ENCODE measurements around the gene ABCF2.

The ABCF2 gene

DNA sequence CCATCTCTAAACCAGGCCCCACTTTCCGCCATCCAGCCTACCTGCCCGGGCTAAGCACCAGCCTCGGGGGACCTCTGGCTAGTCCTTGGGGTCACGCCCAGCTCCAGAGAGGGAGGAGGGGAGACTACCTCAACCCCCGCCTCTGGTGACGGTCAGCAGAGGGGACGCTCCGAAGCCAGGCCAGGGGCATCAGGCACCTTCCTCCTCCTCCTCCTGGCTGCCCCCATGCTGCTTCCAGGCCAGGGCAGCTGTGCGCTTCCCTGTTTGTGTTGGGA, 25.5 kb upstream of the ABCF2 start:
- TF ChIP-seq CTCF (IDR thresholded peaks at IDR 0.05; ENCODE audit: insufficient read depth, missing control alignments) = no peak
- FAIRE-seq (no peak), DNase-seq (ENCODE audit: insufficient read length, low spot score) (no peak)

DNA sequence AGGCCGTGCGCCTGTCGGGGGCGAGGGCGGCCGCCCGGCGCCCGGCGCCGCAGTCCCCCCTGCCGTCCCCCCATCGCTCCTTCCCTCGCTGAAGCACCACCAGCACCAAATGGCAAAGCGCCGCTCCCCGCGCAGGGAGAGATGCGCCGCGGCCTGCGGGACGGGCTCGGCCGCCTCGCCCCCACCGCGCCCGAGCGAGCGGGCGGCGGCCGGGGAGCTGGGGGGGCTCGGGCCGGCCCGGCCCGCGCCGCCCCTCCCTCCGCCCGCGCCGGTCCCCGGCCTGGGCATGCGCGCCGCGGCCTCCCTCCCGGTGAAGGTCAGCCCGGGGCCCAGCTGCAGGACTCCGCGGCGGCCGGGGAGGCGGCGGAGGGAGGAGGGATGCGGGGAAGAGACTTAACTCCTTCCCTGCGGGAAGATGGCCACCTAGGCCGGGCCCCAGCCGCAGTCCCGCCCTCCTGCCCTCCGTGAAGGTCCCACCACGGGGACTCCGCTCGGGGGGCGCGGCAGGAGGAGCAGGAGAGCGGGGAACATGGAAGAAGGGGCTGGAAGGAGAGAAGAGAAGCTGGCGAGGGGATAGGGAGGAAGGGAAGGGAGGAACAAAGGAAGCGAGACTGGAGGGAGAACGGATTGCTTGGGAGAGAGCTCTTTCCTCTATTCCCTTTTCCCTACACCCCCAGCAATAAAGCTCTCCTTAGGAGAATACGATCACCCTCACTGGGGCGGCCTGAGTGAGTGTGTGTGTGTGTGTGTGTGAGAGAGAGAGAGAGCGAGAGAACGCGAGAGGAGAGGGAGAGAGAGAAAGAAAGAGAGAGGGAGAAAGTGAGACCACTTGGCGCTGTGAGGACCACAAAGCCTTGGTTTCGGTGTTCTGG, 24.9 kb upstream of the ABCF2 start:
- FAIRE-seq (no peak), DNase-seq (ENCODE audit: insufficient read length, low spot score) (peak; percentile 93)
- no peak for TF ChIP-seq CTCF (IDR thresholded peaks at IDR 0.05; ENCODE audit: insufficient read depth, missing control alignments)

GRCh38 chr7:151251328-151251688, 24.3 kb upstream of the ABCF2 start:
- DNase-seq (ENCODE audit: insufficient read length, low spot score) (no peak), FAIRE-seq (no peak)
- TF ChIP-seq CTCF (IDR thresholded peaks at IDR 0.05; ENCODE audit: insufficient read depth, missing control alignments) = no peak

DNA sequence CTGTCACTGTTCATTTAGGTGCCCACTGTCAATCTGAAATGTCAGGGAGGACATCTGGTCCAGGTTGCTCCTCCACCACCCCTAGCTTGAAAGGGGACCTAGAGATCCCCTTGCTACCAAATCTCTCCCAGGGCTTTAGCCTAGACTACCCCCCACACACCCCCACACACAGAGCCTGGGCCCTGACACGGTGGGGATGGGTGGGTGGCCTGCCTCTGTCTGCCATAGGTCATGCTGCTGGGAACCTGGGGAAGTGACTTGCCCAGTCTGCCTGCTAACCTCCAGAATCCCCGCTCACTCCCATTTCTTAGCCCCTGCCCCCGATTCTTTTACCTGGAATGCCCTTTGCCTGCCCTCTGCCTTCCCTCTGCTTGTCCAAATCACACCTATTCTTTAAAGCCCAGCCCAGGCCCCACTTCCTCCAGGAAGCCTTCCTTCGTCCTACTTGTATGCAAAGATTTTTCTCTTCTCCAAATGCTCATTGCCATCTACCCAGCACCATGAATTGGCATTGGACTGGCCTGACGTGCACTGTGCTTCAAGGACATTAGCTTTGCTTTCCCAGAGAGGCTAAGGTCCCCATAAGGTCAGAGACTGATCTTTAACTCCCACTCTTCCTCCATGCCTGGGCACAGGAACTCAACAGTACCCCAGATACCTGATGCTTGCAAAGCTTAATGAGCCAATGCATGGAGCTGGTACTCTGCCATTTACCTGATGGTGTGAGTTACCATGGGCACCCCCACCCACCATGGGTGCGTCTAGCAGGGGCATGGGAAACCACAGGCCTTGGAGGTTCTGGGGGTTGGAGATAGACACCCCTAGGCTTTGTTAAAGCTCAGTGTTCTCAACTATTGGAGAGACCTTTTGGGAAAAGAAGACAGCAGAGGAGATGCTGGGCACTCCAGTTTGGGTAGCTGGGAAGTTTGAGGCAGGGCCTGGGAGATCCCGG, 23.5 kb upstream of the ABCF2 start:
- DNase-seq (ENCODE audit: insufficient read length, low spot score) = no peak
- FAIRE-seq = no peak
- no peak for TF ChIP-seq CTCF (IDR thresholded peaks at IDR 0.05; ENCODE audit: insufficient read depth, missing control alignments)

- TF ChIP-seq CTCF (IDR thresholded peaks at IDR 0.05; ENCODE audit: insufficient read depth, missing control alignments) = no peak
- no peak for FAIRE-seq
- DNase-seq (ENCODE audit: insufficient read length, low spot score) = no peak
These were observed 22.7 kb upstream of the ABCF2 start for GRCh38 chr7:151249732-151250072.

DNA sequence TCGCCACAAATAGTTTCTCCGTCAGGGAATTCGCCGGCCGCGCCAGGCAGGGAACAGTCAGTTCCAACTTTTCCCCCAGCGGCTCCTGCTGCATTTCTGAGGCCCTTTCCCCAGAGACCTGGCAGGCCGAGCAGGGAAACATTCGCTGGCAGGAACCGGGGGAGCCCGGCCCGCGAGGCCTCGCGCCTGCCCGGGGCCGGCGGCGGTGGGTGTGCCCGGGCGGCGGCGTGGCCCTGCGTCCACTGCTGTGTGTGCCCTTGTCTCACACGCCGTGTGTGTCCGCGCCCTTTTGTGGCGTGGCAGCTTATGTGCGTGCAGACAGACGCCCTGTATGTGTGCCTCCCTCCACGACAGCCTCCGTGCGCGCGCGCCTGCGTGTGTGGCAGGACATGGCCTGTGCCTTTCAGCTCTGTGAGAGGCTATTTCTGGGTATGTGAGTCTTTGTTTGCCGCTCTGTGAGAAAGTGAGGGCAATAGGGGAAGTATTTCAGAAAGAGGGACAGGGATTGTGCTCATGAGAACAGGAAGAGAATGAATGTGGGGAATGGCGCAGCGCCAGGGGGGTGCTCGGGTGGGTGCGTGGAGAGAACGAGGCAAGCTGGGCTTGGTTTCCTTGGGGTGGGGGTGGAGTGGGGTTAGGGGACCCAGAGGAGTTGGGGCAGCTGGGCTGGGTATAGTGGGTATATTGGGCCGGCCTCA, 22.2 kb upstream of the ABCF2 start:
- DNase-seq (ENCODE audit: insufficient read length, low spot score) (no peak), FAIRE-seq (no peak)
- no peak for TF ChIP-seq CTCF (IDR thresholded peaks at IDR 0.05; ENCODE audit: insufficient read depth, missing control alignments)
